Measurements from ENCODE around the gene CHST13.

DNA sequence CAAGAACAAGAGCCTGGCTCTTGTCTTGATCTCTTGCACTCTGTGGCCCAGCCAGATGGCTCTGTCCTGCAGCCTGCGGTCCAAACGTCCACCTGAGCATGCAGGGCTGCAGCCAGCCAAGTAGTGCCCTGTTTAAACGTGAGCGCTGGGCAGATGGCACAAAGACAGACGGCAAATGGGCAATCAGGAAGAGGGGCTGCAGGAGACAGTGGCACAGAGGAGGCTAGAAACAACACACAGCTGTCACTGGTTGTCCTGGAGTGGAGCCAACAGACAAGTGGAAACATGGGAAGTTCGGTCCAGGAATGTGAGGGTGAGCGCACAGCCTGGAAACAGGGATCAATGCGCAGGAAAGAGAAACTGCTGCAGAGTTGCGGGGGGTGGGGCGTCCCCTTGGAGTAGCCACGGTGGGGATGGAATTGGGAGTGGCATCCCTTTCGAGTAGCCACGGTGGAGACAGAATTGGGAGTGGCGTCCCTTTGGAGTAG is 37.6 kb upstream of the CHST13 start:
- no peak for TF ChIP-seq POLR2A (IDR thresholded peaks at IDR 0.05; ENCODE audit: low read length)
- TF ChIP-seq GATA1 (IDR thresholded peaks at IDR 0.05; ENCODE audit: low read depth, low read length), result no peak
